ENCODE data around the gene EFCAB9. TPM values are rescaled to one million over a fixed set of nuclear protein-coding genes. Genes with fewer than 3 reads are reported as not detected.

EFCAB9 gene
- total RNA-seq, 1 experiment from 2014 or later: not detected

- Histone ChIP-seq H3K79me2 (ENCODE audit: insufficient read depth, low read length) (peaks cover 24% of the 10 kb centered on the region), H3K36me3 (ENCODE audit: control insufficient read depth in 1 of 2, insufficient read depth in 2 of 2, low read length in 2 of 2) (no peaks in the 10 kb centered on the region), H3K9me3 (ENCODE audit: control insufficient read depth in 1 of 2, insufficient read depth in 1 of 2, low read depth in 1 of 2, low read length in 2 of 2) (no peaks in the 10 kb centered on the region), H4K20me1 (ENCODE audit: insufficient read depth) (no peaks in the 10 kb centered on the region), H3K9ac (ENCODE audit: low read length) (no peak overlapping the region), H3K27me3 (ENCODE audit: insufficient read depth, low read length) (no peaks in the 10 kb centered on the region), H3K9me2 (ENCODE audit: insufficient read depth) (no peaks in the 10 kb centered on the region), H3K27ac (ENCODE audit: low read depth, low read length) (no peak overlapping the region), H2AFZ (ENCODE audit: low read depth, low read length, poor library complexity, severe bottlenecking) (no peak overlapping the region), H3K4me3 (replicated peaks in 1 of 2; ENCODE audit: low read depth in 1 of 2, low read length in 2 of 2) (no peak overlapping the region), H3K4me2 (ENCODE audit: low read length) (no peak overlapping the region), H3K4me1 (ENCODE audit: control insufficient read depth in 1 of 2, insufficient read depth in 2 of 2, low read length in 2 of 2) (peaks cover 25 to 41% of the 10 kb centered on the region in 2 experiments)
- ChIA-PET RAD21 (ENCODE audit: low non-redundant PET in 1 of 2, low total read pairs in 2 of 2, uncharacterized antibody in 2 of 2, unreplicated experiment in 2 of 2) (no interaction called here), POLR2A (no interaction called here), CTCF (no interaction called here)
- TF ChIP-seq SIN3A (IDR thresholded peaks at IDR 0.05; ENCODE audit: low read depth) (no peak), MAX (IDR thresholded peaks at IDR 0.05) (no peak), POLR2AphosphoS5 (IDR thresholded peaks at IDR 0.05; ENCODE audit: low read depth, low read length) (no peak), CTCF (IDR thresholded peaks at IDR 0.05 in 2 of 3, conservative IDR thresholded peaks at IDR 0.05 in 1 of 3; ENCODE audit: borderline replicate concordance in 1 of 3, insufficient read depth in 1 of 3, low read depth in 2 of 3, low read length in 2 of 3) (no peak), SP1 (IDR thresholded peaks at IDR 0.05; ENCODE audit: low read depth) (no peak), POLR2A (IDR thresholded peaks at IDR 0.05; ENCODE audit: borderline replicate concordance, extremely low read depth, insufficient read depth, insufficient read length) (no peak), RAD21 (IDR thresholded peaks at IDR 0.05; ENCODE audit: low read depth) (no peak), EZH2phosphoT487 (IDR thresholded peaks at IDR 0.05; ENCODE audit: borderline replicate concordance) (no peak), ATF3 (IDR thresholded peaks at IDR 0.05) (no peak), SRF (IDR thresholded peaks at IDR 0.05; ENCODE audit: low read depth) (no peak), TCF7L2 (IDR thresholded peaks at IDR 0.05; ENCODE audit: borderline replicate concordance, extremely low read depth, insufficient read depth, insufficient read length) (no peak), ZNF274 (IDR thresholded peaks at IDR 0.05; ENCODE audit: low read depth, low read length) (no peak), FOSL1 (IDR thresholded peaks at IDR 0.05; ENCODE audit: low read depth) (no peak), YY1 (IDR thresholded peaks at IDR 0.05; ENCODE audit: extremely low read depth, insufficient replicate concordance, low read depth, low read length) (no peak), ZFX (IDR thresholded peaks at IDR 0.05) (no peak), EGR1 (IDR thresholded peaks at IDR 0.05; ENCODE audit: low read depth) (no peak)
- no peak for ATAC-seq
- BruUV-seq (replicated peaks): no TSS peak
- no peak for DNase-seq (ENCODE audit: low read depth, low spot score)
- intact Hi-C loops (cut with micrococcal nuclease): no loop called here
These were observed 22.9 kb upstream of the EFCAB9 start for GRCh38 chr5:172171118-172171517.
